GM11168 (cell line): Measurements from ENCODE around the gene IGFBP1.
"Not testable (repeated sequence)": the region's sequence is repeated elsewhere in the genome, so short reads cannot be mapped to it uniquely, and the experiment has no call there.

Source experiments
- in situ Hi-C: fragments of 300-500 bp; cut with MboI; formaldehyde crosslinking; loops from one replicate; pipeline ENCODE4 v1.12.0; 2022; ENCODE audit warnings: low sequenced_read_pairs; ENCODE audit not compliant: unreplicated experiment

The IGFBP1 gene

DNA sequence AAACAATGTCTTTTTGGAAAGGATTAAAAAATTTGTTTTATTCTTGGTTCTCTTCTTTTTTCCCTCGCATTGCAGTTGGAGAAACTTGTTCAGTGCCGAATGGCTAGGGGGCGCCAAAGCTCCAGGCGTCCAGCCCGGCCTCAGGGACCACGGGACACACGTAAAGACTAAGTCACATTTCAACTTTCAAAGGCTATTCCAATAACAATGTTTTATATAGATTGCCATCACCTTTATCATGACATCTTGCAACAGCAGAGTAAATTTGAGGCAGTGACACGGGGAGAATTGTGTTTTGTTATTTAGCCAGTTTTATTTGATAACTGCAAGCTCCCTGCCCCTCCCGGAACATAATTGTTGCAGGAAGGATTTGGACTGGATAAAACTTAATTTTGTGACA, 35.0 kb downstream of the IGFBP1 start:
- in situ Hi-C loops: loop anchor here (10.0 kb wide), 1 partner anchor 442 kb away; no protein-coding TSS in a partner anchor

DNA sequence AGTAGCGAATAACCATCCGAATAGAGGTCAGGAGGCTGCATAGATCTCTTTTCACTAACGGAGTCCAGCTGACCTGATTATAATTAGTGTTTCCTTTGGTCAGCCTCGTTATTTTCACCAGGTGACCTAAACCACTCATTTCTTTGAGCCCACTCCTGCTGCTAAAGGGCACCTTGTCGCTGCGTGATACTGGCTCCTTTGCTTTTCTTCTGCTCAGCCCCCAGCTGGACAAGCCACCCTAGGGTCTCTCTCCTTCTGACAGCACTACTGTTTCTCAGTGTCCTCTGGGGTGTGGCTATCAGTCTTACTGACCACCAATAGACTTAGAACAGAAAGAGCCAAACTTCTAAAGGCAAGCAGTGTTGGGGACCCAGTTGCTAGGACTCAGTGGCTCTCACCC, 35.5 kb downstream of the IGFBP1 start:
- in situ Hi-C loops: loop anchor here (10.0 kb wide), 1 partner anchor 441 kb away; no protein-coding TSS in a partner anchor

DNA sequence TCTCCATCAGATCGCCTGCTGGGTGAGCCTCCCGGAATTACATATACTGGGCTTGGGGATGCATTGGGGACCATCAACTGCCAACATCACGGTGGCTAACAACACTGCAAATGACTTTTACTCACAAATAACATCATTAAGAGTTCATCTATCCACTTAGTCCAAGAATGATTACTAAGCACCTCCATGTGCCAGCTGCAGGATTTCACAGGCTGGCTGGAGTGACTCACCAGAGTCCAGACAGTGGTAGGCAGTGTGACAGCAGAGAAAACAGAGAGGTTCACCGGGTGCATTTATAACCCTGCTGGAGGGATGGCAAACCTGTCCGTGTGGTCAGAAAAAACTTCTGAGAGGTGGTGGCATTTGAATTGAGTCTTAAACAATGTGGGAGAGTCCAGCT, 36.0 kb downstream of the IGFBP1 start:
- in situ Hi-C loops: loop anchor here (10.0 kb wide), 1 partner anchor 441 kb away; no protein-coding TSS in a partner anchor

GRCh38 chr7:45927721-45928120, 39.4 kb downstream of the IGFBP1 start:
- in situ Hi-C loops: loop anchor here (10.0 kb wide), 1 partner anchor 437 kb away; no protein-coding TSS in a partner anchor

GRCh38 chr7:45930967-45931366, 42.7 kb downstream of the IGFBP1 start:
- in situ Hi-C loops: no loop called here

DNA sequence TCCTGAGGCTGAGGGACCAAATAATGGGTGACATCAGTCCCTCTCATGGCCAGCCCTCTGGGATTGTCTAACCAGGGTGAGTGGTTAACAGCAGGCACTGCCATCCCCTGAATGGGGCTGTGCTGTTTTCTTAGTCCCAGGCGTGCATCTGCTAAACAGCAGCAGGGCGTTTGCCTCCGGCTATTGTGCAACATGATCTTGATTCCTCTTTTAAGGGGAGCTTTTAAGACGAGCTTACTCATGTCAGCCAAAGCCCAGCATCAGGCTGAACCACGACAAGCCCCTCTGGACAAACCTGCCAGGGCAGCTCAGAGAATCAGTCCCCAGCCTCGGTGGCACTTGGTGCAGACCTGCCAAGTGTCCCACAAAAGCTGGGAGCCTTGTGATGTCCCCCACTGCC, 49.0 kb downstream of the IGFBP1 start:
- in situ Hi-C loops: no loop called here

DNA sequence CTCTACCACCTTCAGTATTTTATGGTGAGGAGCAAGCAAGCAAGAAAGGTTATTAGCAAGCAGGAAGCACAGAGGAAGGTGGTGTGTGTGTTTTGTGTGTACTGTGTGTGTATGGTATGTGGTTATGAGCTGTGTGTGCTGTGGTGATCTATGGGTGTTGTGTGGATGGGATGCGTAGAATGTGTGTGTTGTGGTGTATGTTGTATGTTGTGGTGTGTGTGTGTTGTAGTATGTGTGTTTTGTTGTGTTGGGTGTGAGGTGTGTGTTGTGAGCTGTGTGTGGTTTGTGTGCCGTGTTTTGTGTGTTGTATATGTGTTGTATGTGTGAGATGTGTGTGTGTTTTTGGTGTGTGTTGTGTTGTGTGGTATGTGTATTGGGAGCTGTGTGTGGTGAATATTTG, 49.6 kb downstream of the IGFBP1 start:
- in situ Hi-C loops: no loop called here

DNA sequence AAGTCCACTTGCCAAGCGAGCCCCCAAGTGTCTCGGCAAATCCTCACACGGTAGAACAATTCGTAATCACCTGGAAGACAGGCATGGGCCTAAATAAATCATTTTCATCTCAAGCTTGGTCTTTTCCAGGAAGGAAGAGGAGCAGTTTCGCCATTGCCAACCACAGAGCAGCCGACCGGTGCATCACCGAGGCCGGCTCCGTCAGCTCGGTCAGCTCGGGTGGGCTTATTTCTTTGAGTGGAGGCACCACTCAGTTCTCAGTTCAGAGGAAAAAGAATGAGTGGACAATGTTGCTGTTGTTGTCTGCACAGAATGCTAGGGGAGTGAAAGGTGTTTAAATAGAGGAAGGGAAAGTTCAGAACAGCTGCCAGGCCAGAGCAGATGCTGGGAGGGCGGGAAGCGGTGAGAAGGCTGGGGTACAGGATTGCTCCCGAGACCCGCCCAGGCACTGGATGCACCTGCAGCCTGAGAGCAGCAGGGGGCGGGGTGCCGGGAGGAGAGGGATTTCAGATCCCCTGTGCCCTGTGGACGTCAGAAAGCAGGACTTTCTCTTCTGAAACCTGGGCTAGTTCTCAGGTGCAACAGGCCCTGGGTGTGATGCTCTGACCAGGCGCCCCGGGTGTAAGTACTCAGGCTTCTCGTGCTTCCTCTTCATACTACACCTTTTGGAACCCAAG, 50.5 kb downstream of the IGFBP1 start:
- in situ Hi-C loops: no loop called here

GRCh38 chr7:45939574-45939973, 51.3 kb downstream of the IGFBP1 start:
- in situ Hi-C loops: no loop called here

GRCh38 chr7:45940237-45940781, 52.0 kb downstream of the IGFBP1 start:
- in situ Hi-C loops: not testable (repeated sequence)

- in situ Hi-C loops: no loop called here
Observed at GRCh38 chr7:45940939-45941338, 52.7 kb downstream of the IGFBP1 start.
